ENCODE data around the gene TTLL11. TPM values are rescaled to one million over a fixed set of nuclear protein-coding genes. Genes with fewer than 3 reads are reported as not detected.

The TTLL11 gene
- total and polyA plus RNA-seq, 2 experiments from 2014 or later = 4.7 to 6.7 TPM

GRCh38 chr9:121925935-121926334, 167.2 kb downstream of the TTLL11 start:
- peaks cover 18% of the 10 kb centered on the region for H3K4me1 ChIP-seq (ENCODE audit: low read depth)
- DNase-seq (ENCODE audit: low read depth in 1 of 2, low spot score in 1 of 2) = no peak
- no peaks in the 10 kb centered on the region for H3K9me3 ChIP-seq (ENCODE audit: low read depth)
- no peak for TF ChIP-seq CTCF (IDR thresholded peaks at IDR 0.05; ENCODE audit: low read depth, low read length)
- peak overlapping the region; percentile 63 for H3K27ac ChIP-seq
- no peaks in the 10 kb centered on the region for H3K36me3 ChIP-seq
- no peak overlapping the region for H3K4me3 ChIP-seq
- no peaks in the 10 kb centered on the region for H3K27me3 ChIP-seq

- H3K27ac ChIP-seq = no peak overlapping the region
- DNase-seq (ENCODE audit: low read depth in 1 of 2, low spot score in 1 of 2) = no peak
- no peaks in the 10 kb centered on the region for H3K9me3 ChIP-seq (ENCODE audit: low read depth)
- peaks cover 18% of the 10 kb centered on the region for H3K4me1 ChIP-seq (ENCODE audit: low read depth)
- H3K27me3 ChIP-seq = no peaks in the 10 kb centered on the region
- no peaks in the 10 kb centered on the region for H3K36me3 ChIP-seq
- H3K4me3 ChIP-seq = no peak overlapping the region
- no peak for TF ChIP-seq CTCF (IDR thresholded peaks at IDR 0.05; ENCODE audit: low read depth, low read length)
These were observed 168.4 kb downstream of the TTLL11 start for GRCh38 chr9:121924700-121925099.

- H3K4me1 ChIP-seq (ENCODE audit: low read depth) = peaks cover 14% of the 10 kb centered on the region
- no peak overlapping the region for H3K27ac ChIP-seq
- H3K9me3 ChIP-seq (ENCODE audit: low read depth) = no peaks in the 10 kb centered on the region
- no peak for TF ChIP-seq CTCF (IDR thresholded peaks at IDR 0.05; ENCODE audit: low read depth, low read length)
- no peak for DNase-seq (ENCODE audit: low read depth in 1 of 2, low spot score in 1 of 2)
- no peaks in the 10 kb centered on the region for H3K27me3 ChIP-seq
- H3K4me3 ChIP-seq = no peak overlapping the region
- no peaks in the 10 kb centered on the region for H3K36me3 ChIP-seq
These were observed 171.7 kb downstream of the TTLL11 start for GRCh38 chr9:121921444-121921843.

GRCh38 chr9:121917375-121918335, 175.5 kb downstream of the TTLL11 start:
- TF ChIP-seq CTCF (IDR thresholded peaks at IDR 0.05; ENCODE audit: low read depth, low read length) = no peak
- DNase-seq (ENCODE audit: low read depth in 1 of 2, low spot score in 1 of 2) = no peak
- Histone ChIP-seq H3K9me3 (ENCODE audit: low read depth) (no peaks in the 10 kb centered on the region), H3K4me3 (no peak overlapping the region), H3K27ac (no peak overlapping the region), H3K4me1 (ENCODE audit: low read depth) (no peaks in the 10 kb centered on the region), H3K27me3 (no peaks in the 10 kb centered on the region), H3K36me3 (no peaks in the 10 kb centered on the region)

- Histone ChIP-seq H3K36me3 (no peaks in the 10 kb centered on the region), H3K9me3 (ENCODE audit: low read depth) (no peaks in the 10 kb centered on the region), H3K4me3 (no peak overlapping the region), H3K27me3 (no peaks in the 10 kb centered on the region), H3K27ac (no peak overlapping the region), H3K4me1 (ENCODE audit: low read depth) (no peaks in the 10 kb centered on the region)
- no peak for TF ChIP-seq CTCF (IDR thresholded peaks at IDR 0.05; ENCODE audit: low read depth, low read length)
- DNase-seq (ENCODE audit: low read depth in 1 of 2, low spot score in 1 of 2) = no peak
These were observed 177.8 kb downstream of the TTLL11 start for GRCh38 chr9:121915304-121915625.

All from cardiac muscle cell (in vitro differentiated cells and primary cell).